SU-DHL-6 (cell line): Measurements from ENCODE around the gene MTA3.

ENCODE experiments used
- H2AFZ ChIP-seq: fragments of 200-600 bp; sonication (generic); 2 replicates; pipeline ENCODE4 v1.6.1; 2014; ENCODE audit warnings: low read depth, mild to moderate bottlenecking, moderate library complexity, mixed read lengths, antibody characterized with exemption, low read length; ENCODE audit not compliant: severe bottlenecking
- H3F3A ChIP-seq: fragments of 200-600 bp; shearing (Covaris generic); 2 replicates; pipeline ENCODE4 v1.6.0; 2016; ENCODE audit warnings: antibody characterized with exemption, mild to moderate bottlenecking; ENCODE audit not compliant: insufficient read depth
- H3K27ac ChIP-seq: fragments of 200-600 bp; sonication (generic); 2 replicates; pipeline ENCODE4 v1.5.1; 2016; ENCODE audit warnings: low read depth, mild to moderate bottlenecking, low read length, moderate library complexity, mixed read lengths
- H3K27me3 ChIP-seq: fragments of 200-600 bp; sonication (generic), shearing (Covaris generic); 2 replicates; pipeline ENCODE4 v1.6.0; 2014; ENCODE audit warnings: mild to moderate bottlenecking, low read length
- H3K36me3 ChIP-seq: fragments of 200-600 bp; sonication (generic); 2 replicates; pipeline ENCODE4 v1.6.1; 2014; ENCODE audit warnings: mild to moderate bottlenecking, low read length, mixed read lengths
- H3K4me2 ChIP-seq: fragments of 300-600, 200-600 bp; shearing (Covaris generic), sonication (generic); 2 replicates; pipeline ENCODE4 v1.6.0; 2014; ENCODE audit warnings: low read length, low read depth, mild to moderate bottlenecking; ENCODE audit not compliant: poor library complexity, severe bottlenecking
- H3K4me3 ChIP-seq: fragments of 200-600 bp; sonication (generic); 2 replicates; pipeline ENCODE4 v1.5.1; 2014; ENCODE audit warnings: antibody characterized with exemption, low read length, mild to moderate bottlenecking, mixed read lengths; ENCODE audit not compliant: insufficient read depth, poor library complexity, severe bottlenecking
- H3K79me2 ChIP-seq: fragments of 200-600 bp; sonication (generic); 2 replicates; pipeline ENCODE4 v1.6.1; 2014; ENCODE audit warnings: mild to moderate bottlenecking, low read length, moderate library complexity; ENCODE audit not compliant: insufficient read depth
- H3K9ac ChIP-seq: fragments of 200-600 bp; sonication (generic); 2 replicates; pipeline ENCODE4 v1.7.0; 2014; ENCODE audit warnings: mild to moderate bottlenecking, low read length
- H3K9me2 ChIP-seq: fragments of 200-600 bp; sonication (generic); replicated peaks from 2 replicates; pipeline ENCODE4 v1.6.1; 2014; ENCODE audit warnings: low read length; ENCODE audit not compliant: insufficient read depth
- H3K9me3 ChIP-seq: fragments of 200-600 bp; sonication (generic); 2 replicates; pipeline ENCODE4 v1.6.1; 2014; ENCODE audit warnings: low read length, mixed read lengths; ENCODE audit not compliant: insufficient read depth
- H4K20me1 ChIP-seq: fragments of 200-600 bp; sonication (generic); 2 replicates; pipeline ENCODE4 v1.6.1; 2014; ENCODE audit warnings: low read depth, mild to moderate bottlenecking, antibody characterized with exemption, low read length, moderate library complexity, mixed read lengths
- EZH2phosphoT487 ChIP-seq: fragments of 200-600 bp; sonication (generic), shearing (Covaris generic); conservative IDR thresholded peaks from 2 replicates; pipeline ENCODE4 v1.6.1; 2018; ENCODE audit warnings: mild to moderate bottlenecking, antibody characterized with exemption, low read length, moderate library complexity, mixed read lengths
- TF ChIP-seq, protein P1 (sequence below): fragments of 200-600 bp; sonication (generic); IDR thresholded peaks from one replicate; pipeline ENCODE4 v1.5.1; 2017; ENCODE audit warnings: antibody characterized with exemption, mild to moderate bottlenecking, low read length, moderate library complexity; ENCODE audit not compliant: insufficient read depth, poor library complexity, severe bottlenecking

MTA3 gene

DNA sequence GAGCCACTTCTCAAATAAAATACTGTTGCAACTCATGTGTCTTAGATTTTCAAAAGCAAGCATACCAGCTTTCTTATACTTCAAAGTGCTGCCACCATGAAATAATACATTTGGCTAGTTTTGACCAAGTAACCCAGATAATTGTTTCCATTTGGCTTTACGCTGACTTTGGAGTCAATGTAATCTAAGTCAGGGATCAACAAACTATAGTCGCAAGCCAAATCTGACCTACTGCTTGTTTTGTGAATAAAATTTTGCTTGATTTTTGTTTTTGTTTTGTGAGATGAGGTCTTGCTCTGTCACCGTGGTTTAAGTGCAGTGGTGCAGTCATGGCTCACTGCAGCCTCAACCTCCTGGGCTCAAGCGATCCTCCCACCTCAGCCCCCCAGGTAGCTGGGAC, 130.5 kb downstream of the MTA3 start:
- no peak for TF ChIP-seq EZH2phosphoT487
- Histone ChIP-seq H3K27me3 (no peaks in the 10 kb centered on the region), H3K79me2 (no peaks in the 10 kb centered on the region; the same call in 1 of the 2 replicates), H3K27ac (no peak overlapping the region), H3K9ac (no peak overlapping the region), H3F3A (peaks cover 16% of the 10 kb centered on the region; the same call in 1 of the 2 replicates), H3K4me2 (no peak overlapping the region), H3K9me3 (no peaks in the 10 kb centered on the region), H3K36me3 (peaks cover 28% of the 10 kb centered on the region; the same call in 1 of the 2 replicates), H3K9me2 (no peaks in the 10 kb centered on the region), H3K4me3 (no peak overlapping the region), H2AFZ (no peak overlapping the region), H4K20me1 (no peaks in the 10 kb centered on the region)

GRCh38 chr2:42706836-42707235, 138.4 kb downstream of the MTA3 start:
- peaks cover 26% of the 10 kb centered on the region for H3K36me3 ChIP-seq
- no peak overlapping the region for H3K4me2 ChIP-seq
- no peaks in the 10 kb centered on the region for H3K9me2 ChIP-seq
- H3K79me2 ChIP-seq = no peaks in the 10 kb centered on the region
- no peaks in the 10 kb centered on the region for H3K9me3 ChIP-seq
- no peaks in the 10 kb centered on the region for H3K27me3 ChIP-seq
- H3K27ac ChIP-seq = no peak overlapping the region
- H3K9ac ChIP-seq = no peak overlapping the region
- H3K4me3 ChIP-seq = no peak overlapping the region
- H2AFZ ChIP-seq = no peak overlapping the region
- H4K20me1 ChIP-seq = no peaks in the 10 kb centered on the region
- no peaks in the 10 kb centered on the region for H3F3A ChIP-seq
- TF ChIP-seq, protein P1, sequence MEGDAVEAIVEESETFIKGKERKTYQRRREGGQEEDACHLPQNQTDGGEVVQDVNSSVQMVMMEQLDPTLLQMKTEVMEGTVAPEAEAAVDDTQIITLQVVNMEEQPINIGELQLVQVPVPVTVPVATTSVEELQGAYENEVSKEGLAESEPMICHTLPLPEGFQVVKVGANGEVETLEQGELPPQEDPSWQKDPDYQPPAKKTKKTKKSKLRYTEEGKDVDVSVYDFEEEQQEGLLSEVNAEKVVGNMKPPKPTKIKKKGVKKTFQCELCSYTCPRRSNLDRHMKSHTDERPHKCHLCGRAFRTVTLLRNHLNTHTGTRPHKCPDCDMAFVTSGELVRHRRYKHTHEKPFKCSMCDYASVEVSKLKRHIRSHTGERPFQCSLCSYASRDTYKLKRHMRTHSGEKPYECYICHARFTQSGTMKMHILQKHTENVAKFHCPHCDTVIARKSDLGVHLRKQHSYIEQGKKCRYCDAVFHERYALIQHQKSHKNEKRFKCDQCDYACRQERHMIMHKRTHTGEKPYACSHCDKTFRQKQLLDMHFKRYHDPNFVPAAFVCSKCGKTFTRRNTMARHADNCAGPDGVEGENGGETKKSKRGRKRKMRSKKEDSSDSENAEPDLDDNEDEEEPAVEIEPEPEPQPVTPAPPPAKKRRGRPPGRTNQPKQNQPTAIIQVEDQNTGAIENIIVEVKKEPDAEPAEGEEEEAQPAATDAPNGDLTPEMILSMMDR = no peak
- no peak for TF ChIP-seq EZH2phosphoT487

- Histone ChIP-seq H4K20me1 (no peaks in the 10 kb centered on the region), H3F3A (no peaks in the 10 kb centered on the region), H3K9me2 (no peaks in the 10 kb centered on the region), H3K4me3 (no peak overlapping the region), H3K9ac (no peak overlapping the region), H3K79me2 (no peaks in the 10 kb centered on the region), H3K27me3 (no peaks in the 10 kb centered on the region), H3K27ac (no peak overlapping the region), H3K9me3 (no peaks in the 10 kb centered on the region), H3K36me3 (peaks cover 26% of the 10 kb centered on the region), H2AFZ (no peak overlapping the region), H3K4me2 (no peak overlapping the region)
- no peak for TF ChIP-seq EZH2phosphoT487
- TF ChIP-seq, protein P1 = no peak
Measured at GRCh38 chr2:42708179-42708578, 139.7 kb downstream of the MTA3 start.

DNA sequence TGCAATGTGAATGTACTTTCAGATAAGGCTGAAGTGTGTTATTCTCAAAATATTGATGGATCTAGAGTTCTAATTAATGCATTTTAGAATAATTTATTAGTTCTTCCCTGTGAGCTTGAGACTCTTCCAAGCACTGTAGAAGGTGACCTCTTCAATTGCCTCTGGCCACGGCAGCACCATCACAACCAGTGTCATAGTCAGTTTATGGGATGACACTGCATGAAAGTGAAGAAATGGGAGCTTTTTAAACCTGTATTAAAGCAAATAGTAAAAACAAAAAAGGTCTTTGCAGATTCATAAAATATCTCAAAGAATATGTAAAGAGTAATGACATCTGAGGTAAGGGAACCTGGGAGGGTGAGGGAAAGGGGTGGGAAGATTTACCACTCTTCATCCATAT, 143.5 kb downstream of the MTA3 start:
- no peak overlapping the region for H2AFZ ChIP-seq
- TF ChIP-seq, protein P1 = no peak
- no peak for TF ChIP-seq EZH2phosphoT487
- H3K4me3 ChIP-seq = no peak overlapping the region
- H4K20me1 ChIP-seq = no peaks in the 10 kb centered on the region
- no peaks in the 10 kb centered on the region for H3F3A ChIP-seq
- peaks cover 23% of the 10 kb centered on the region; the same call in 1 of the 2 replicates for H3K36me3 ChIP-seq
- H3K27me3 ChIP-seq = no peaks in the 10 kb centered on the region
- no peaks in the 10 kb centered on the region for H3K9me3 ChIP-seq
- no peak overlapping the region for H3K27ac ChIP-seq
- H3K9me2 ChIP-seq = no peaks in the 10 kb centered on the region
- no peaks in the 10 kb centered on the region for H3K79me2 ChIP-seq
- no peak overlapping the region for H3K4me2 ChIP-seq
- no peak overlapping the region for H3K9ac ChIP-seq
